Lung (tissue), 12 donors: Measurements from ENCODE around the gene MIX23. TPM values are rescaled to one million over a fixed set of nuclear protein-coding genes. Genes with fewer than 3 reads are reported as not detected.
"Not testable (repeated sequence)": the region's sequence is repeated elsewhere in the genome, so short reads cannot be mapped to it uniquely, and the experiment has no call there.

Experiments
- ATAC-seq: fragments of 200-7000 bp; cut with Tn5 transposase; one replicate; pipeline ENCODE4 v1.9.1; 2020; ENCODE audit warnings: moderate number of reproducible peaks; ENCODE audit not compliant: insufficient read depth, low FRiP score
- DNase-seq, 3 donors: peaks; one replicate each; pipeline ENCODE4 v3.0.0-alpha.2; 2013 to 2017
- H3K27ac ChIP-seq, 2 donors: one replicate each; pipeline ENCODE4 v1.5.1; 2013; ENCODE audit warnings: mild to moderate bottlenecking in 2 of 2, moderate library complexity in 2 of 2, control low read depth in 1 of 2, inconsistent platforms in 1 of 2, low read depth in 1 of 2, low read length in 1 of 2
- H3K27me3 ChIP-seq, 3 donors: one replicate each; pipeline ENCODE4 v1.5.1; 2013; ENCODE audit warnings: low read length in 2 of 3; ENCODE audit not compliant: control insufficient read depth in 3 of 3, insufficient read depth in 3 of 3
- H3K36me3 ChIP-seq, 4 donors: one replicate each; pipeline ENCODE4 v1.5.1; 2013; ENCODE audit warnings: low read length in 4 of 4, mild to moderate bottlenecking in 1 of 4, moderate library complexity in 1 of 4; ENCODE audit not compliant: control insufficient read depth in 4 of 4, insufficient read depth in 4 of 4
- H3K4me1 ChIP-seq, 5 donors: one replicate each; pipeline ENCODE4 v1.5.1; 2013; ENCODE audit warnings: low read length in 5 of 5, mild to moderate bottlenecking in 2 of 5, moderate library complexity in 1 of 5; ENCODE audit not compliant: control insufficient read depth in 5 of 5, insufficient read depth in 5 of 5
- H3K4me3 ChIP-seq: one replicate; pipeline ENCODE4 v1.5.1; 2013; ENCODE audit warnings: mild to moderate bottlenecking, control low read depth, moderate library complexity
- H3K9ac ChIP-seq, 2 donors: one replicate each; pipeline ENCODE4 v1.5.1; 2013; ENCODE audit warnings: low read length in 2 of 2, control low read depth in 1 of 2; ENCODE audit not compliant: insufficient read depth in 1 of 2
- H3K9me3 ChIP-seq, 4 donors: one replicate each; pipeline ENCODE4 v1.5.1; 2013; ENCODE audit warnings: low read length in 3 of 4, mild to moderate bottlenecking in 1 of 4, moderate library complexity in 1 of 4; ENCODE audit not compliant: control insufficient read depth in 4 of 4, insufficient read depth in 3 of 4
- WGBS, 2 donors: extraction: QIAGEN DNeasy Blood & Tissue Kit; methylation state at CpG; one replicate each; pipeline ENCODE4 v1.1.7; 2013; 5-methylcytosine and 5-hydroxymethylcytosine counted together
- polyA plus RNA-seq, 2 donors: library from polyadenylated mRNA; stranded (reverse); fragments of 200-250 nt; gene quantifications; one replicate each; pipeline ENCODE4 v1.2.1, GENCODE V29; 2013
- total RNA-seq, 2 donors: library from RNA; depleted of rRNA in 1 of 2; stranded (reverse); fragments of >200 nt in 1 of 2; gene quantifications; one replicate each; pipeline ENCODE4 v1.2.1, GENCODE V29; 2014 to 2021
- TF ChIP-seq, protein P1 (sequence below): IDR thresholded peaks from 2 replicates; pipeline ENCODE4 v1.5.1; 2012; ENCODE audit warnings: mild to moderate bottlenecking; ENCODE audit errors: control extremely low read depth, extremely low read depth
- donor health status: control.
- donor health status: control.
- donor health status: Bipolar disorder and iron deficiency.
- donor health status: healthy.
- donor health status: DM: yes; HTN: yes; CAD: no.

The MIX23 gene
- total and polyA plus RNA-seq, 4 donors: 17.8 to 40.4 (median 21.4) TPM

DNA sequence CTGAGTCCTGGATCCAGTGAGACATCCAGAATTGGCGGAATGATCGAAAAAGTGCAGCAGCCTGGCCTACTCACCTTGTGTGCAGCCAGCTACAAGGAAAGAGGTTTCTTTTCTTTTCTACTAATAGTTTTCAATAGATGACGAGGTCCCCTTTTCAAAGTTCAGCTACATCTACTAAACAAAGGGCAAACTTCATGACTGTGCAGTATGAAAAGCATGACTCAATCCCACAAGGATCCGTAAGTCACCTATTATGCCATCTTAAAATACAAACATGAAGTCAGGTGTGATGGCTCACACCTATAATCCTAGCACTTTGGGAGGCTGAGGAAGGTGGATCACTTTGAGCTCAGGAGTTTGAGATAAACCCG, 16.7 kb downstream of the MIX23 start:
- H3K9ac ChIP-seq: no peak overlapping the region
- ATAC-seq: no peak
- no peak overlapping the region for H3K4me3 ChIP-seq
- no peaks in the 10 kb centered on the region for H3K9me3 ChIP-seq
- DNase-seq: no peak
- H3K27ac ChIP-seq: no peak overlapping the region
- H3K36me3 ChIP-seq: peaks cover 7 to 26% (median 17%) of the 10 kb centered on the region in 4 donors
- H3K27me3 ChIP-seq: no peaks in the 10 kb centered on the region
- 94 to 96% methylated on average over 5 of the region's 5 CpGs for WGBS, 2 donors
- no peaks in the 10 kb centered on the region for H3K4me1 ChIP-seq
- TF ChIP-seq, protein P1, sequence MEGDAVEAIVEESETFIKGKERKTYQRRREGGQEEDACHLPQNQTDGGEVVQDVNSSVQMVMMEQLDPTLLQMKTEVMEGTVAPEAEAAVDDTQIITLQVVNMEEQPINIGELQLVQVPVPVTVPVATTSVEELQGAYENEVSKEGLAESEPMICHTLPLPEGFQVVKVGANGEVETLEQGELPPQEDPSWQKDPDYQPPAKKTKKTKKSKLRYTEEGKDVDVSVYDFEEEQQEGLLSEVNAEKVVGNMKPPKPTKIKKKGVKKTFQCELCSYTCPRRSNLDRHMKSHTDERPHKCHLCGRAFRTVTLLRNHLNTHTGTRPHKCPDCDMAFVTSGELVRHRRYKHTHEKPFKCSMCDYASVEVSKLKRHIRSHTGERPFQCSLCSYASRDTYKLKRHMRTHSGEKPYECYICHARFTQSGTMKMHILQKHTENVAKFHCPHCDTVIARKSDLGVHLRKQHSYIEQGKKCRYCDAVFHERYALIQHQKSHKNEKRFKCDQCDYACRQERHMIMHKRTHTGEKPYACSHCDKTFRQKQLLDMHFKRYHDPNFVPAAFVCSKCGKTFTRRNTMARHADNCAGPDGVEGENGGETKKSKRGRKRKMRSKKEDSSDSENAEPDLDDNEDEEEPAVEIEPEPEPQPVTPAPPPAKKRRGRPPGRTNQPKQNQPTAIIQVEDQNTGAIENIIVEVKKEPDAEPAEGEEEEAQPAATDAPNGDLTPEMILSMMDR: no peak

GRCh38 chr3:122365582-122366378, 17.3 kb downstream of the MIX23 start:
- not testable (repeated sequence) for H3K9me3 ChIP-seq, H3K27ac ChIP-seq, H3K9ac ChIP-seq, H3K27me3 ChIP-seq, H3K4me3 ChIP-seq, DNase-seq, H3K4me1 ChIP-seq
- ATAC-seq: peak; percentile 83
- peaks cover 7 to 26% (median 17%) of the 10 kb centered on the region in 4 donors for H3K36me3 ChIP-seq
- 87 to 95% methylated on average over 10 of the region's 10 CpGs for WGBS, 2 donors

GRCh38 chr3:122365073-122365472, 18.0 kb downstream of the MIX23 start:
- Histone ChIP-seq H3K9ac (no peak overlapping the region), H3K4me3 (no peak overlapping the region), H3K27ac (no peak overlapping the region), H3K27me3 (no peaks in the 10 kb centered on the region), H3K36me3 (peaks cover 7 to 26% (median 16%) of the 10 kb centered on the region in 4 donors), H3K4me1 (no peaks in the 10 kb centered on the region), H3K9me3 (no peaks in the 10 kb centered on the region)
- TF ChIP-seq, protein P1: no peak
- no peak for ATAC-seq
- 87 to 95% methylated on average over 1 of the region's 1 CpG for WGBS, 2 donors
- no peak for DNase-seq

- Histone ChIP-seq H3K27me3 (no peaks in the 10 kb centered on the region), H3K36me3 (peaks cover 7 to 26% (median 15%) of the 10 kb centered on the region in 4 donors), H3K4me3 (no peak overlapping the region), H3K9me3 (no peaks in the 10 kb centered on the region), H3K27ac (no peak overlapping the region), H3K9ac (no peak overlapping the region), H3K4me1 (no peaks in the 10 kb centered on the region)
- WGBS, 2 donors: 67 to 96% methylated on average over 2 of the region's 2 CpGs
- DNase-seq: no peak
- TF ChIP-seq, protein P1: no peak
- ATAC-seq: no peak
Measured at GRCh38 chr3:122364490-122364889, 18.5 kb downstream of the MIX23 start.
